DMS 273 treated with DMSO at 0.1 percent for 48 hours (cell line): Measurements from ENCODE around the gene GPA33.

Experiments
- DNase-seq: peaks from one replicate; lab custom pipeline; 2025; lab: John Stamatoyannopoulos, UW

Gene GPA33

GRCh38 chr1:167117225-167117624 lies 27.0 kb upstream of the GPA33 start:
- no peak for DNase-seq

GRCh38 chr1:167116174-167116573 lies 26.0 kb upstream of the GPA33 start:
- DNase-seq, result no peak

GRCh38 chr1:167115655-167116054 lies 25.5 kb upstream of the GPA33 start:
- no peak for DNase-seq

GRCh38 chr1:167114725-167115124 lies 24.5 kb upstream of the GPA33 start:
- no peak for DNase-seq

GRCh38 chr1:167111868-167112709 lies 21.9 kb upstream of the GPA33 start:
- no peak for DNase-seq

GRCh38 chr1:167110586-167110985 lies 20.4 kb upstream of the GPA33 start:
- DNase-seq, result no peak

GRCh38 chr1:167109125-167109524 lies 18.9 kb upstream of the GPA33 start:
- no peak for DNase-seq

- DNase-seq, result no peak
Measured at GRCh38 chr1:167107456-167107855, 17.3 kb upstream of the GPA33 start.

GRCh38 chr1:167106119-167106461 lies 15.9 kb upstream of the GPA33 start:
- no peak for DNase-seq

- no peak for DNase-seq
Measured at GRCh38 chr1:167105271-167106118, 15.3 kb upstream of the GPA33 start.

GRCh38 chr1:167104256-167104633 lies 14.1 kb upstream of the GPA33 start:
- DNase-seq, result no peak

GRCh38 chr1:167102906-167103573 lies 12.9 kb upstream of the GPA33 start:
- no peak for DNase-seq

- no peak for DNase-seq
Measured at GRCh38 chr1:167101754-167102153, 11.6 kb upstream of the GPA33 start.

GRCh38 chr1:167100730-167101129 lies 10.6 kb upstream of the GPA33 start:
- no peak for DNase-seq

- DNase-seq, result peak; percentile 68
Measured at GRCh38 chr1:167099851-167100250, 9.7 kb upstream of the GPA33 start.

- no peak for DNase-seq
Measured at GRCh38 chr1:167095368-167095767, 5.2 kb upstream of the GPA33 start.

- no peak for DNase-seq
Measured at GRCh38 chr1:167094690-167095089, 4.5 kb upstream of the GPA33 start.

GRCh38 chr1:167093846-167094516 lies 3.8 kb upstream of the GPA33 start, which contains the start of gene STYXL2:
TSS of gene STYXL2 (plus strand) at chr1:167094075. CDS start at chr1:167094850, 775 bp downstream.
- no peak for DNase-seq

- DNase-seq, result no peak
Measured at GRCh38 chr1:167092653-167093052, 2.5 kb upstream of the GPA33 start.

- DNase-seq, result no peak
Measured at GRCh38 chr1:167089939-167090313, 251 bp downstream of the GPA33 start.

GRCh38 chr1:167088746-167089417 lies 1.3 kb downstream of the GPA33 start:
- DNase-seq, result no peak

- DNase-seq, result no peak
Measured at GRCh38 chr1:167086768-167087167, 3.4 kb downstream of the GPA33 start.
